Measurements from ENCODE around the gene ARPC1B.

ARPC1B gene

GRCh38 chr7:99392659-99393354, 18.3 kb downstream of the ARPC1B start:
- Histone ChIP-seq H3K79me2 (ENCODE audit: insufficient read depth, low read length) (no peaks in the 10 kb centered on the region), H3K9me3 (ENCODE audit: insufficient read depth, low read depth, low read length) (no peaks in the 10 kb centered on the region), H3K9me2 (replicated peaks; ENCODE audit: low read depth, low read length) (no peaks in the 10 kb centered on the region), H3F3A (ENCODE audit: low read depth) (no peaks in the 10 kb centered on the region), H3K27me3 (ENCODE audit: insufficient read depth, low read length, poor library complexity, severe bottlenecking) (no peaks in the 10 kb centered on the region), H2AFZ (ENCODE audit: low read length) (no peak overlapping the region), H3K9ac (ENCODE audit: low read depth, low read length, poor library complexity, severe bottlenecking) (no peak overlapping the region), H3K4me2 (ENCODE audit: low read depth, low read length, poor library complexity, severe bottlenecking) (no peak overlapping the region), H3K4me1 (ENCODE audit: insufficient read depth, low read length, poor library complexity, severe bottlenecking) (no peaks in the 10 kb centered on the region), H3K4me3 (ENCODE audit: low read length, poor library complexity, severe bottlenecking) (no peak overlapping the region), H3K36me3 (ENCODE audit: insufficient read depth, low read length) (peaks cover 83% of the 10 kb centered on the region; the same call in 1 of the 2 replicates), H4K20me1 (ENCODE audit: insufficient read depth, low read length, poor library complexity, severe bottlenecking) (no peaks in the 10 kb centered on the region)
- no peak for TF ChIP-seq EZH2phosphoT487 (IDR thresholded peaks at IDR 0.05; ENCODE audit: borderline replicate concordance)

- Histone ChIP-seq H3K4me2 (ENCODE audit: low read depth, low read length, poor library complexity, severe bottlenecking) (no peak overlapping the region), H3K4me3 (ENCODE audit: low read length, poor library complexity, severe bottlenecking) (no peak overlapping the region), H2AFZ (ENCODE audit: low read length) (no peak overlapping the region), H3K27me3 (ENCODE audit: insufficient read depth, low read length, poor library complexity, severe bottlenecking) (no peaks in the 10 kb centered on the region), H3K4me1 (ENCODE audit: insufficient read depth, low read length, poor library complexity, severe bottlenecking) (no peaks in the 10 kb centered on the region), H3F3A (ENCODE audit: low read depth) (no peaks in the 10 kb centered on the region), H3K9me2 (replicated peaks; ENCODE audit: low read depth, low read length) (no peaks in the 10 kb centered on the region), H3K36me3 (ENCODE audit: insufficient read depth, low read length) (peaks cover 83% of the 10 kb centered on the region; the same call in 1 of the 2 replicates), H4K20me1 (ENCODE audit: insufficient read depth, low read length, poor library complexity, severe bottlenecking) (peaks cover under 1% of the 10 kb centered on the region), H3K9ac (ENCODE audit: low read depth, low read length, poor library complexity, severe bottlenecking) (no peak overlapping the region), H3K79me2 (ENCODE audit: insufficient read depth, low read length) (no peaks in the 10 kb centered on the region), H3K9me3 (ENCODE audit: insufficient read depth, low read depth, low read length) (no peaks in the 10 kb centered on the region)
- TF ChIP-seq CTCF (conservative IDR thresholded peaks at IDR 0.05; ENCODE audit: low read length) = no peak
- TF ChIP-seq EZH2phosphoT487 (IDR thresholded peaks at IDR 0.05; ENCODE audit: borderline replicate concordance) = no peak
These were observed 19.0 kb downstream of the ARPC1B start for GRCh38 chr7:99393355-99394187.

GRCh38 chr7:99394188-99394502, 19.6 kb downstream of the ARPC1B start:
- no peak overlapping the region for H3K4me2 ChIP-seq (ENCODE audit: low read depth, low read length, poor library complexity, severe bottlenecking)
- no peak overlapping the region for H3K4me3 ChIP-seq (ENCODE audit: low read length, poor library complexity, severe bottlenecking)
- peaks cover 89% of the 10 kb centered on the region; the same call in 1 of the 2 replicates for H3K36me3 ChIP-seq (ENCODE audit: insufficient read depth, low read length)
- no peak overlapping the region for H3K9ac ChIP-seq (ENCODE audit: low read depth, low read length, poor library complexity, severe bottlenecking)
- TF ChIP-seq EZH2phosphoT487 (IDR thresholded peaks at IDR 0.05; ENCODE audit: borderline replicate concordance) = no peak
- no peak for TF ChIP-seq CTCF (conservative IDR thresholded peaks at IDR 0.05; ENCODE audit: low read length)
- H2AFZ ChIP-seq (ENCODE audit: low read length) = no peak overlapping the region
- H3K27me3 ChIP-seq (ENCODE audit: insufficient read depth, low read length, poor library complexity, severe bottlenecking) = no peaks in the 10 kb centered on the region
- H3F3A ChIP-seq (ENCODE audit: low read depth) = no peaks in the 10 kb centered on the region
- no peaks in the 10 kb centered on the region for H3K79me2 ChIP-seq (ENCODE audit: insufficient read depth, low read length)
- no peaks in the 10 kb centered on the region for H3K9me3 ChIP-seq (ENCODE audit: insufficient read depth, low read depth, low read length)
- peaks cover 5% of the 10 kb centered on the region for H4K20me1 ChIP-seq (ENCODE audit: insufficient read depth, low read length, poor library complexity, severe bottlenecking)
- H3K9me2 ChIP-seq (replicated peaks; ENCODE audit: low read depth, low read length) = no peaks in the 10 kb centered on the region
- no peaks in the 10 kb centered on the region for H3K4me1 ChIP-seq (ENCODE audit: insufficient read depth, low read length, poor library complexity, severe bottlenecking)
